Measurements from ENCODE around the gene RAD17. TPM values are rescaled to one million over a fixed set of nuclear protein-coding genes. Genes with fewer than 3 reads are reported as not detected.
A peak's percentile ranks its signal among the peaks of the same experiment; 100 is the strongest.
"Not testable (repeated sequence)": the region's sequence is repeated elsewhere in the genome, so short reads cannot be mapped to it uniquely, and the experiment has no call there.

RAD17 gene, protein sequence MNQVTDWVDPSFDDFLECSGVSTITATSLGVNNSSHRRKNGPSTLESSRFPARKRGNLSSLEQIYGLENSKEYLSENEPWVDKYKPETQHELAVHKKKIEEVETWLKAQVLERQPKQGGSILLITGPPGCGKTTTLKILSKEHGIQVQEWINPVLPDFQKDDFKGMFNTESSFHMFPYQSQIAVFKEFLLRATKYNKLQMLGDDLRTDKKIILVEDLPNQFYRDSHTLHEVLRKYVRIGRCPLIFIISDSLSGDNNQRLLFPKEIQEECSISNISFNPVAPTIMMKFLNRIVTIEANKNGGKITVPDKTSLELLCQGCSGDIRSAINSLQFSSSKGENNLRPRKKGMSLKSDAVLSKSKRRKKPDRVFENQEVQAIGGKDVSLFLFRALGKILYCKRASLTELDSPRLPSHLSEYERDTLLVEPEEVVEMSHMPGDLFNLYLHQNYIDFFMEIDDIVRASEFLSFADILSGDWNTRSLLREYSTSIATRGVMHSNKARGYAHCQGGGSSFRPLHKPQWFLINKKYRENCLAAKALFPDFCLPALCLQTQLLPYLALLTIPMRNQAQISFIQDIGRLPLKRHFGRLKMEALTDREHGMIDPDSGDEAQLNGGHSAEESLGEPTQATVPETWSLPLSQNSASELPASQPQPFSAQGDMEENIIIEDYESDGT
- polyA plus RNA-seq, result 29.6 TPM

DNA sequence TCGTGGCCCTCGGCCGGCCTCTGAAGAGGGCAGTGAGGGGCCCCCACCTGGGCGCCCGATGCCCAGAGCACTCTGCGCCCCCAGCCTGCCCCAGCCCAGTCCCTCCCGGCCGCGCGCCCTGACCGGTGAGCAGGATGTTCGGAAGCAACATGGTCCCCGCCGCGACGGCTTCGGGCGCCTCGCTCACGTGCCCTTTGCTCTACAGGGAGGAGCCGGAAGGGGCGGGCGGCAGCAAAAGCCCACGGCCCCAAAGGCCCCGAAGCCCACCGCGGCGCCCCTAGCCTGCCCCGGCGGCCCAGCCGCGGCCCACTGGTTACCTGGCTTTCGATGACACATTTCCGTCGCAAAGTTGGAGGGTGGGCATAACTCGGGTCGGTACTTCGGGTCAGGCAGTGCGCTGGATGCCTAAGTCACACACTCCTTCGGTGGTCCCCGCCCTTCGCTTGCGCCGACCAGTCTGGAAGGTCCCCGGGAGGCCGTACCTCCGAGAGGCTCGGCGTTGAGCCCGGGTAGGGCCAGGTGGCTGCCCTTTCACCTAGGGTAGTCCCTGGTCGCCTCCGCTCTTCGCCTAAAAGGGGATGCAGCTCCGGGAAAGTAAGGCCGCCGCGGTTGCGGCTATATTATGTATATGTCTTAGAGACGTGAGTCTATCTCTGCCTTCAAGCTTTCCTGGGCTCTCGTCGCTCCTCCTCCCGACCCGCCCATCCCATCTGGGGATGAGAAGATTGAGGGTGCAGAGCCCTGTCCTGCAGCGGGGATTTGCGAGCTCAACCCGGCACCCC is at the start of gene RAD17, which contains the start of the genes AK6 and TAF9:
Gene RAD17, plus strand, starts transcription at position 479 of the 782 bp plus-strand sequence. CDS start 2,391 bp downstream, outside the sequence.
Gene AK6, minus strand, starts transcription at position 181 of the 782 bp plus-strand sequence. Its CDS starts 30 bp downstream, at position 151.
Gene TAF9, minus strand, starts transcription at position 181 of the 782 bp plus-strand sequence. CDS start 3,783 bp downstream, outside the sequence.
- Mint-ChIP-seq H3K27me3 (no peaks in the 10 kb centered on the region), H3K4me3 (peak within 1 kb of the TSS; percentile 93 to 99 (median 96)), H3K27ac (peak within 1 kb of the TSS; percentile 99 to 100 (median 99)), H3K4me1 (peaks cover 38 to 55% (median 41%) of the 10 kb centered on the region in 3 donors), H3K9me3 (no peaks in the 10 kb centered on the region), H3K36me3 (no peaks in the 10 kb centered on the region)

DNA sequence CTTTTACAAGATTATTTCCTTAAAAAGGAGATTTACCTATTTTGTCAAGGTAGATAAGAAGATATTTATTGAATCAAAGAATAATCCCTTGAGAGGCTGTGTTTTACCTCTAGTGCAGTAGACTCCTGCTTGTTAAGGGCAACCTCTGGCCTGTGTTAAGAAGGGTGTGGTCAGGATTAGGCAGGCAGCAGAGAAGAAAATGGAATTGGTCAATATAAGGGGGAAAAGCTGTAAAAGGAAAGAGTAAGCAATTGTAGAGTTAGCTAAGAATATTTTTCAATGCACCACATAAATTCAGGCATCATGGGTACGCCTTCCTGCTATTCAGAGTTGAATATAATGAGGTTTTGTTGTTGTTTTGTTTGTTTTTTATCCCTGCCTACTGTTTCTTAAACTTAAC is 43.3 kb upstream of the RAD17 start:
- H3K27me3 Mint-ChIP-seq, result no peaks in the 10 kb centered on the region
- H3K4me1 Mint-ChIP-seq, result peaks cover 0 to 7% (median 0%) of the 10 kb centered on the region in 3 donors
- no peak overlapping the region for H3K4me3 Mint-ChIP-seq
- H3K27ac Mint-ChIP-seq, result peak overlapping the region in 1 of 3 donors; percentile 91
- H3K9me3 Mint-ChIP-seq, result no peaks in the 10 kb centered on the region
- peaks cover 9% of the 10 kb centered on the region for H3K36me3 Mint-ChIP-seq

DNA sequence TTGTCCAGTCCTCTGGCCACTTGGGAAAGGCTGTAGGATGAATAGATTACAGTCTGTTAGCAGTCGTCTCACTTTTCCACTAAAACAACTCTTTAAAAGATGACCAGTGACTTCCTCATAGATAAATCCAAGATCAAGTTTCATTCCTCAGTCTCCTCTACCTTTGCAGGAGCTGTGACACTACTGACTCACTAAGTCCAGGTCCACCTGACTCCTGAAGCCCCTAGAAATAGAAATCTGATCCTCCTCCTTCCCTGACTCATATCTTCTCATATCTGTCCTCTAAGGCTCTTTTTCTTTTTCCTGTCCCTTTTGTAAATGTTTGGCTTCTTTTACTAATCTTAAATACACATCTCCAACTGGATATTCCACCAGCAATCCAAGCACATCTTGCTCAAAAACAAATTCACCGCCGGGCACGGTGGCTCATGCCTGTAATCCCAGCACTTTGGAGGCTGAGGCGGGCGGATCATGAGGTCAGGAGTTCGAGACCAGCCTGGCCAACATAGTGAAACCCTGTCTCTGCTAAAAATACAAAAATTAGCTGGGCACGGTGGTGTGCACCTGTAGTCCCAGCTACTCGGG is 39.6 kb upstream of the RAD17 start:
- no peaks in the 10 kb centered on the region for H3K27me3 Mint-ChIP-seq
- H3K36me3 Mint-ChIP-seq, result peaks cover 6% of the 10 kb centered on the region
- H3K9me3 Mint-ChIP-seq, result no peaks in the 10 kb centered on the region
- peaks cover 5 to 18% (median 16%) of the 10 kb centered on the region in 3 donors for H3K4me1 Mint-ChIP-seq
- peak overlapping the region in 2 of 3 donors; percentile 21 to 63 for H3K27ac Mint-ChIP-seq
- H3K4me3 Mint-ChIP-seq, result peak overlapping the region in 2 of 4 donors; percentile 41 to 50

DNA sequence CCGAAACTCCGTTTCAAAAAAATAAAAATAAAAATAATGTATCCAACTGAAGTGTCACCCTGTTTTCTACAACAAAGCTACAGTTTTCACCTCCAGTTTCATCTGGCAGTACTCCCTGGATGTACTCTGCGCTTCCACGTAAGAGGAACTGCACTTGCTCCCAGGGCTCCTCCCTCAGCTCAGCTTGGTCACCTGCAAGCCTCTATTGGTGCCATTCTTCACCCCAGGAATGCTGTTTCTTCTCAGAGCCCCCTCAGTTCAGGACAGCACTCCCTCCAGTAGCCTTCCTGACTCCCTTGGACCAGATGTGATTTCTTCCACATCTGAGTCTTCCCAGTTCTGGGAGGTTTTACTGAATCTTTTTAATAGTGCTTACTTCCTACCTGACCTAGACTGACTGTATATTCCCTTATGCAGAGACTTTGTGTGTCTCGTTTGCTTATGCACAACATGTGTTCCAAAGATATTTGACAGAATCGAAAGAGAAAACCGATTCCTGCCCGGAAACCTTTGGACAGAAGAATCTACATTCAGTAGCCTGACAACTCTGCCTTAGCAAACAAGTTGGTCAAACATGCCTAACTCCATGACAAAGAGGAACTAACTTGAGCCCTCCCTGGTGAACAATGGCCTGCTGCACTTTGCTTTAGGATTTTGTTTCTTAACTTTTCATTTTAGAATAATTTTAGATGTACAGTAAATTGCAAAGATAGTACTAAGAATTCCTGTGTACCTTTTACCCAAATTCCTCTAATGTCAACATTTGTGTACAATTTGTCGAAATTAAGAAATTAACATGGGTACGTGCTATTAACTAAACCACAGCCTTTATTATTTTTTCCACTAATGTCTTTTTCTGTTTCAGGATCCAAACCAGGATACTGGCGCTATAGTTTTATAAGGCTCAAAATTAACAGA is 37.8 kb upstream of the RAD17 start:
- Mint-ChIP-seq H3K4me3 (peak overlapping the region; percentile 85 to 98 (median 94)), H3K27ac (peak overlapping the region; percentile 80 to 98 (median 86)), H3K36me3 (peaks cover 6% of the 10 kb centered on the region), H3K27me3 (no peaks in the 10 kb centered on the region), H3K9me3 (no peaks in the 10 kb centered on the region), H3K4me1 (peaks cover 5 to 17% (median 16%) of the 10 kb centered on the region in 3 donors)

DNA sequence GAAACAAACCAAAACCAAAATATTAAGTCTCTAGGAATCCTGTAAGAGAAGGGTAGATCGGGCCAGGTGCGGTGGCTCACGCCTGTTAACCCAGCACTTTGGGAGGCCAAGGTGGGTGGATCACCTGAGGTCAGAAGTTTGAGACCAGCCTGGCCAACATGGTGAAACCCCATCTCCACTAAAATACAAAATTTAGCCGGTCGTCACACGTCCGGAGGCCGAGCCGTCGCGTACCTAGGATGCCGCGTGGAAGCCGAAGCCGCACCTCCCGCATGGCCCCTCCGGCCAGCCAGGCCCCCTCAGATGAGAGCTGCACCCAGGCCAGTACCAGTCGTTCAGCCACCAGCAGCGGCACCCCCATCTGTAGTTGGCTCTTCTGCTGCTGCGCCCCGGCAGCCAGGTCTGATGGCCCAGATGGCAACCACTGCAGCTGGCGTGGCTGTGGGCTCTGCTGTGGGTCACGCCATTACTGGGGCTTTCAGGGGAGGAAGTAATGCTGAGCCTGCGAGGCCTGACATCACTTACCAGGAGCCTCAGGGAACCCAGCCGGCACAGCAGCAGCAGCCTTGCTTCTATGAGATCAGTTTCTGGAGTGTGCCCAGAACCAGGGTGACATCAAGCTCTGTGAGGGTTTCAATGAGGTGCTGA is 35.8 kb upstream of the RAD17 start:
- H3K27me3 Mint-ChIP-seq, H3K27ac Mint-ChIP-seq, H3K9me3 Mint-ChIP-seq, H3K36me3 Mint-ChIP-seq: not testable (repeated sequence)
- Mint-ChIP-seq H3K4me3 (peak overlapping the region in 2 of 4 donors; percentile 12 to 33), H3K4me1 (peaks cover 5 to 19% (median 15%) of the 10 kb centered on the region in 3 donors)

DNA sequence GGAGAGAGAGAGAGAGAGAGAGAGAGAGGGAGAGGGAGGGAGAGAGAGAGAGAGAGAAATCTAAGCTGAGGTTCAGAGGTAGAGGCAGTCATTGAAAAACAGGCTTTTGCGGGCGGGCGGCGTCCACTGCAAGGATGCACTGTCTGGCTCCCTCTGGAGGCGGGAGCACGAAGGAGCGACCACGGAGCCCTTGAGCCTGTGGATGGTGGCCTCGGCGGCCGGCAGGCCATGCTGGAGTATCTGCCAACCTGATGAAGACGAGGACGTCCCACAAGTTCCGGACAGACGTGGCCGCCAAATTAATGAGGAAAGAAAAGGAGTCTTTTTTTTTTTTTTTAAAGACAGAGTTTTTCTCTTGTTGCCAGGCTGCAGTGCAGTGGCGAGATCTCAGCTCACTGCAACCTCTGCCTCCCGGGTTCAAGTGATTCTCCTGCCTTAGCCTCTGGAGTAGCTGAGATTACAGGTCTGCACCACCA is 34.8 kb upstream of the RAD17 start:
- Mint-ChIP-seq H3K4me1 (peaks cover 5 to 19% (median 15%) of the 10 kb centered on the region in 3 donors), H3K9me3 (no peaks in the 10 kb centered on the region), H3K27me3 (no peaks in the 10 kb centered on the region), H3K27ac (no peak overlapping the region), H3K4me3 (peak overlapping the region in 2 of 4 donors; percentile 6 to 32), H3K36me3 (peaks cover 6% of the 10 kb centered on the region)

DNA sequence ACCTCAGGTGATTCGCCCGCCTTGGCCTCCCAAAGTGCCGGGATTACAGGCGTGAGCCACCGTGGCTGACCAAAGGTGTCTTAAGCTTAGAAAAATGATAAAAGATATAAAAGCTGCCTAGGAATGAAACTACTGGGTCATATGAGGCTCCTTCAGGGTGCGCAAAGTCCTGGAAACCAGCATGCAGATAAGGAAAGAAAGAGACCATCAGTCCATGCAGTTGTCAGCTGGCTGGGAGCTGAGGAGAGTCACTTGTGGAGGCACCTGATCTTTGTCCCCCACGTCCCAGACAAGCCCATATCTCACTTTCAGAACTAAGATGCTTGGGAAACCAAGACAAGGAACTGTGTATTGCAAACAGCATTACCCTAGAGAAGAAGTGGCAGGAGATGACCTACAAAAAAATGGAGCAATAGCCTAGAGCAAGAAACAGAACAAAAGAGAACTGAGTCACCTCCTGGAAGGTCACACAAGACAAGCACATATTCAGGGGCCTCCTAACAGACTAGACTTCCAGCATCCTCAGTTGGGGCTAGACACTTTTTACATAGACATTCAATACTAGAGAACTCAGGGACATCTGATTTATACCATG is 34.2 kb upstream of the RAD17 start:
- H3K27ac Mint-ChIP-seq, result no peak overlapping the region
- H3K4me3 Mint-ChIP-seq, result peak overlapping the region in 1 of 4 donors; percentile 19
- peaks cover 3% of the 10 kb centered on the region for H3K36me3 Mint-ChIP-seq
- H3K4me1 Mint-ChIP-seq, result peaks cover 5 to 19% (median 15%) of the 10 kb centered on the region in 3 donors
- no peaks in the 10 kb centered on the region for H3K9me3 Mint-ChIP-seq
- H3K27me3 Mint-ChIP-seq, result no peaks in the 10 kb centered on the region

DNA sequence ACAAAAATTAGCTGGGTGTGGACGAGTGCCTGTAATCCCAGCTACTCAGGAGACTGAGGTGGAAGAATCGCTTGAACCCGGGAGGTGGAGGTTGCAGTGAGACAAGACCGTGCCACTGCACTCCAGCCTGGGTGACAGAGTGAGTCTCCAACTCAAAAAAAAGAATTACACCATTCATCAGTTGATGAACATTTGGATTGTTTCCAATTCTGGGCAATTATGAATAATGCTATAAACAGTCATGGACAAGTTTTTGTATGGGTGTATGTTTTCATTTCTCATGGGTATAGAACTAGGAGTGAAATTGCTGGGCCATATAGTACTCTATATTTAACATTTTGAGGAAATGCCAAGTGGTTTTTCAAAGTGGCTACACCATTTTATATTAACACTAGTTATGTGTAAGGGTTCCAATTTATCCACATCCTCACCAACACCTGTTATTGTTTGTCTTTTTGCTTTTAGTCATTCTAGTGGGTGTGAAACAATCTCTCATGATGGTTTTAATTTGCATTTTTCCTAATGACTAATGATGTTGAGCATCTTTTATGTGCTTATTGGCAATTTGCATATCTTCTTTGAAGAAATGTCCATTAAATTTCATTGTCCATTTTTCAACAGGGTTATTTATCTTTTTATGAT is 28.0 kb upstream of the RAD17 start:
- H3K36me3 Mint-ChIP-seq, result peaks cover 3% of the 10 kb centered on the region
- peaks cover 0 to 3% (median 0%) of the 10 kb centered on the region in 3 donors for H3K4me1 Mint-ChIP-seq
- H3K9me3 Mint-ChIP-seq, result peaks cover 0 to 3% (median 0%) of the 10 kb centered on the region in 3 donors
- H3K27me3 Mint-ChIP-seq, result no peaks in the 10 kb centered on the region
- H3K27ac Mint-ChIP-seq, result no peak overlapping the region
- no peak overlapping the region for H3K4me3 Mint-ChIP-seq

DNA sequence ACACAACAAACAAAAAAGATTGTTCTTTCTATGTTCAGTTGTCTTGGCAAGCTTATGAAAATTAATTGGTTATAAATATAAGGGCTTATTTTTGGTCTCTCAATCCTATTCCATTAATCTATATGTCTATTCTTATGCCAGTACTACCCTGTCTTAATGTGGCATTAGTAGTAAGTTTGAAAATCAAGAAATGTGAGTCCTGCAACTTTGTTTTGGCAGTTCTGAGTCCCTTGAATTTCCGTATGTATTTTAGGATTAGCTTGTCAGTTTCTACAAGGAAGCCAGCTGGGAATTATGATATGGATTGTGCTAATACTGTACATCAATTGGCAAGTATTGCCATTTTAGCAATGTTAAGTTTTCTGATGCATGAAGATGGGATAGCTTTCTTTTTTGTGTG is 26.5 kb upstream of the RAD17 start:
- H3K9me3 Mint-ChIP-seq, result peaks cover 0 to 3% (median 0%) of the 10 kb centered on the region in 3 donors
- H3K4me3 Mint-ChIP-seq, result no peak overlapping the region
- peaks cover 3% of the 10 kb centered on the region for H3K36me3 Mint-ChIP-seq
- H3K27ac Mint-ChIP-seq, result no peak overlapping the region
- no peaks in the 10 kb centered on the region for H3K27me3 Mint-ChIP-seq
- no peaks in the 10 kb centered on the region for H3K4me1 Mint-ChIP-seq

DNA sequence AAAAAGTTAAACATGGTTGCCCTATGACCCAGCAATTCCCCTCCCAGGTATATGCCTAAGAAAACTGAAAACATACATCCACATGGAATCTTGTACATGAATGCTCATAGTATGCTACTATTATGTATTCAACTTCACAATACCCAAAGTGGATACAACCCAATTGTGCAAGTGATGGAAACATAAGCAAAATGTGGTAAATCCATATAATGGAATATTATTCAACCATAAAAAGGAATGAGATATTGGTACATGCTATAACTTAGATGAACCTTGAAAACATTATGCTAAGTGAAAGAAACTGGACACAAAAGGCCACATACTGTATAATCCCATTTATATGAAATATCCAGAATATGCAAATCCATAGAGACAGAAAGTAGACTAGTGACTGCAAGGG is 19.0 kb upstream of the RAD17 start:
- Mint-ChIP-seq H3K4me3 (no peak overlapping the region), H3K4me1 (peaks cover 0 to 4% (median 2%) of the 10 kb centered on the region in 3 donors), H3K9me3 (no peaks in the 10 kb centered on the region), H3K36me3 (peaks cover 5% of the 10 kb centered on the region), H3K27me3 (no peaks in the 10 kb centered on the region), H3K27ac (no peak overlapping the region)

DNA sequence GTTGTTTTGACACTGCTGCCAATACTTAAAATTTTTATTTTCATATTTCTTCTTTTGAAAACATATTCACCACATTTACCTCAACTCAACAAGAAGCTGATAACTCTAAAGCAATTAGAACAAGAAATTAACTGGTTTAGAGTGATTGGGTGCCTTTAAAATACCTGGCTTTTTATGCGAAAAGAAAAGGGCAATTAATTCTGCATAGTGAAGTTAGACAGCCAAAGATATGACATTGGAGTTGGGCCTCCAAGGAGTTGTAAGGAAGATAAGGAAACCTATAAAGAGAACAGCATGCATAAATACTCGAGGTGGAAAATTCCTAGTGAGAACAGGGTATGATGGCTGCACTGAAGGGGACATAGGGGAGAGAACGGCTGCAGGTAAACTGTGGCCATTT is 9.9 kb upstream of the RAD17 start:
- Mint-ChIP-seq H3K27me3 (no peaks in the 10 kb centered on the region), H3K27ac (no peak overlapping the region), H3K4me3 (no peak overlapping the region), H3K9me3 (no peaks in the 10 kb centered on the region), H3K36me3 (no peaks in the 10 kb centered on the region), H3K4me1 (peaks cover 5 to 26% (median 9%) of the 10 kb centered on the region in 3 donors)

DNA sequence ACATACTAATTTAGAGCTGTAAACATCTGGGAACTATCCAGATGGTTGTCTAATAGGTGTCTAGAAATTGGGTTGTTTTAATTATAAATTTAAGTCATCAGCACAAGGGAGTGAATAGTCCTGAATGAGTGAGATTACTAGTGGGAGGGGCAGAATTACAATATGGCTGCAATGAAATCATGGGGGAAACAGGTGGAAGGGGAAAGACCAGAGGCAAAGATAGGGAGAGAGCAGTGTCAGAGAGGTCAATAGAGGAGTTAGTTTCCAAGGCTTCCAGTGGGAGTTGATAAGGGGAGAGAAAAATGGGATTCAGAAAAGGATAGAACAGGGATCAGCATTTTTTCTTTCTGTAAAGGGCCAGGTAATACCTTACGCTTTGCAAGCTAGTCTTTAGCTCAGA is 9.2 kb upstream of the RAD17 start:
- Mint-ChIP-seq H3K4me3 (no peak overlapping the region), H3K27ac (no peak overlapping the region), H3K9me3 (no peaks in the 10 kb centered on the region), H3K27me3 (no peaks in the 10 kb centered on the region), H3K36me3 (no peaks in the 10 kb centered on the region), H3K4me1 (peaks cover 7 to 32% (median 9%) of the 10 kb centered on the region in 3 donors)
